ENCODE measurements around the gene RAB8B. TPM values are rescaled to one million over a fixed set of nuclear protein-coding genes. Genes with fewer than 3 reads are reported as not detected.

The RAB8B gene
- total RNA-seq, 1 experiment from 2014 or later: 11.7 TPM

GRCh38 chr15:63212050-63213004 lies 22.9 kb downstream of the RAB8B start:
- POLR2A ChIA-PET: interaction anchor here (0.6 to 1.1 kb wide), 2 partner anchors 14 to 23 kb away, joined by 3 read pairs; no protein-coding TSS in a partner anchor
- H3K36me3 Mint-ChIP-seq (ENCODE audit: insufficient read depth, unreplicated experiment): no peaks in the 10 kb centered on the region
- no peak for TF ChIP-seq CTCF (IDR thresholded peaks at IDR 0.05; ENCODE audit: unreplicated experiment)
- intact Hi-C loops (cut with micrococcal nuclease): no loop called here
- H3K9me3 Mint-ChIP-seq (ENCODE audit: unreplicated experiment): no peaks in the 10 kb centered on the region
- peak overlapping the region; percentile 27 for H3K27ac Mint-ChIP-seq (ENCODE audit: low read depth, unreplicated experiment)
- peaks cover 13% of the 10 kb centered on the region for H3K4me1 Mint-ChIP-seq (ENCODE audit: insufficient read depth, unreplicated experiment)
- CTCF ChIA-PET: no interaction called here
- BruUV-seq (replicated peaks): no TSS peak
- H3K27me3 Mint-ChIP-seq (ENCODE audit: insufficient read depth, unreplicated experiment): no peaks in the 10 kb centered on the region
- peak; percentile 23 for DNase-seq (ENCODE audit: unreplicated experiment)
- no peak overlapping the region for H3K4me3 Mint-ChIP-seq (ENCODE audit: unreplicated experiment)

- intact Hi-C loops (cut with micrococcal nuclease): no loop called here
- BruUV-seq (replicated peaks): no TSS peak
- ChIA-PET CTCF (interaction anchor here (0.6 to 1.7 kb wide), 6 partner anchors 10 to 322 kb away, joined by 3 to 4 read pairs (median 3); no protein-coding TSS in a partner anchor), POLR2A (interaction anchor here (0.7 to 2.3 kb wide), 7 partner anchors 15 to 62 kb away, joined by 3 to 6 read pairs (median 4); partner anchors contain the start of gene RAB8B)
- Mint-ChIP-seq H3K27me3 (ENCODE audit: insufficient read depth, unreplicated experiment) (no peaks in the 10 kb centered on the region), H3K4me1 (ENCODE audit: insufficient read depth, unreplicated experiment) (peaks cover 23% of the 10 kb centered on the region), H3K27ac (ENCODE audit: low read depth, unreplicated experiment) (peak overlapping the region; percentile 57), H3K9me3 (ENCODE audit: unreplicated experiment) (no peaks in the 10 kb centered on the region), H3K4me3 (ENCODE audit: unreplicated experiment) (no peak overlapping the region), H3K36me3 (ENCODE audit: insufficient read depth, unreplicated experiment) (no peaks in the 10 kb centered on the region)
- no peak for TF ChIP-seq CTCF (IDR thresholded peaks at IDR 0.05; ENCODE audit: unreplicated experiment)
- DNase-seq (ENCODE audit: unreplicated experiment): no peak
These were observed 28.8 kb downstream of the RAB8B start for GRCh38 chr15:63218100-63218808.

GRCh38 chr15:63219196-63219710 lies 29.8 kb downstream of the RAB8B start:
- TF ChIP-seq CTCF (IDR thresholded peaks at IDR 0.05; ENCODE audit: unreplicated experiment): no peak
- Mint-ChIP-seq H3K9me3 (ENCODE audit: unreplicated experiment) (no peaks in the 10 kb centered on the region), H3K27ac (ENCODE audit: low read depth, unreplicated experiment) (no peak overlapping the region), H3K4me1 (ENCODE audit: insufficient read depth, unreplicated experiment) (peaks cover 23% of the 10 kb centered on the region), H3K36me3 (ENCODE audit: insufficient read depth, unreplicated experiment) (no peaks in the 10 kb centered on the region), H3K4me3 (ENCODE audit: unreplicated experiment) (no peak overlapping the region), H3K27me3 (ENCODE audit: insufficient read depth, unreplicated experiment) (no peaks in the 10 kb centered on the region)
- DNase-seq (ENCODE audit: unreplicated experiment): no peak
- POLR2A ChIA-PET: interaction anchor here (0.8 kb wide), 1 partner anchor 24 kb away, joined by 4 read pairs; no protein-coding TSS in a partner anchor
- CTCF ChIA-PET: interaction anchor here (0.6 kb wide), 1 partner anchor 323 kb away, joined by 3 read pairs; no protein-coding TSS in a partner anchor
- no TSS peak for BruUV-seq (replicated peaks)
- intact Hi-C loops (cut with micrococcal nuclease): no loop called here
